Stimulated activated CD4-positive, alpha-beta T cell treated with anti-CD3 and anti-CD28 coated beads, TNF-alpha, amount 100 ng/mL, for 1 hour (primary cell): Measurements from ENCODE around the gene SOX18.

ENCODE experiments used
- DNase-seq, 3 donors: peaks; one replicate each; pipeline ENCODE4 v3.0.0-alpha.2; 2020; ENCODE audit warnings: low read depth in 3 of 3, low spot score in 1 of 3

Gene SOX18

DNA sequence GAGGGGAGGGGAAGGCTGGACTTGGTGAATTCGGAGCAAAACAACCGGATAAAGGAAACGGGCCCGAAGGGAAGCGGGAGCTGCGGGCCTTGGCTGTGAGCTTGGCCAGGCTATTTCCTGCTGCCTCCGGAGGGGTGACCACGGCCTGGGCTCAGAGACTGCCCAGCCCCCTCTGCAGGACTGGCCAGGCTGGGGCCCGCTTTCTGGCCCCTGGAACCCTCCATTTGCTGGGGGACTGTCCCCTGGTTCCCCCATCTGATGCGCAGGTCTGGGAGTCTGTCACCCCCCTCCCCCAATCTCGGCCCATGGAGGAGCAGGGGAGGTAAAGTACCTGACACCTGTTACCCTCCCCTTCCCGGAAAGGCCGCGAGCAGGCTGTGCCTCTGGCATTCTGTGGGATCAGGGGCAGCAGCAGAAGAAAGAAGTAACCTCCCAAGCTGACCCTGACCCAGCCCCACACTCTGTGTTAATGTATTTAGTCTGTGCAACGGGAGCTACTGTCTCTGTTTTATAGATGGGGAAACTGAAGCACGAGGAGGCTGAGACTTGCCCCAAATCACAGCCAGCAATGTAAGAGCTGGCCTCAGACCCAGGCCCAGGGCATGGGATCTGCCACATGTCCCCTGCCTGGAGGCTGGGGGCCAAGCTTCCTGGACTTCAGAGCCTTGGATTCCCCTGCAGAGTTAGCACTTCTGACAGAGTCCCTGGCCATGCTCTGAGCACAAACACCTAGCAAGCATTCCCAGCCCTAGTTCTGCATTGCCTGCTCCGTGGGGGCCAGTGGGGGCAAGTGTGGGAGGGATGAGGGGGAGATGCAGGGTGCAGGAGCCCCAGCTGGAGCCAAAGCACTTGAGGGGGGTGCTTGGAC, 9.9 kb downstream of the SOX18 start:
- no peak for DNase-seq

DNA sequence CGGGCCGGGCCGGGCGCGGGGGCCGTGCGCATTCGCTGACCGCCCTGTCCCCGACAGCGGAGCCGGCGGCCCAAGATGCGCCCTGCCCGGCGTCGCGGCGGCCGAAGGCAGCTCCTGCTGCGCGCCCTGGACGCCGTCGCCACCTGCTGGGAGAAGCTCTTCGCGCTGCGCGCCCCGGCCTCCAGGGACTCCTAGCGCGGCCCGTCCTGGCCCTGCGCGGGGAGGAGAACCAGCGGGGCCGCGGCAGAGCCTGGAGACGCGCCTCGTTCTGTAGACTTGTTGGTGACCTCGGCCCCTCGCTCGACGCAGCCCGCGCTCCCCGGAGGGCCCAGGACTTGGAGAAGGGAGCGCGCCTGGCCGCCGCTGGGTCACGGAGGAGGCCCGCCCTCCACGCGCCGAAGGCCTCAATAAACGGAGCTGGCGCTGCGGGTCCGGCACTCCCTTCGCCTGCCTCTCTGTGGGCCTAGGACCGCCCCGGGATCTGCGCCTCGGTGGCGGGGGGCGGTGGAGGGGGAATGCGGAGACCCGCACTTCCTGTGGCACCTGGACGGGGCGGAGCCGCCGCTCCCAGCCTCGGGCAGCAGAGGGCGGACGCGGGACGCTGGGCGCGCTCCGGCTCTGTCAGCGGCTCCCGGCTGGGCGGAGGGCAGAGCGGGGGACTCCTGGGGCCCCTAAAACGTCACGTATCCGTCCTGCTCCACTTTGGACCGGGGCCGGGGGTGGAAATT, 10.7 kb downstream of the SOX18 start:
- peak; percentile 43 to 72 (median 53) for DNase-seq

DNA sequence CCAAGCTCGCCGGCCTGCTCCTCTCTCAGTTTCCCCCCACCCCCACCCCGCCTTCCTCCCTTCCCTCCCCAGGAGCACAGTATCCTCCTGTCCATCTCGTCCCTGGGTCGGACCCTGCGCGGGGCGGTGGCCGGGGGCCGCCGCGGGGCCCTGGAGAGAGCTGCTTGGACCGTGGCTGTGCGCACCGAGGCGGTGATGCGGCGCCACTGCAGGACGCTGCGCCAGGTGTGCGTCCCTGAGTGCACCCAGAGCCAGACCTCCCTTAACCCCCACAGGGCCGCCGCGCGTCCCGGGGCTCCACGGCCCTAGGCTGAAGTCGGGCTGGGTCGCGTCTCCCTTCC, 11.2 kb downstream of the SOX18 start:
- no peak for DNase-seq

- DNase-seq: no peak
Measured at GRCh38 chr20:64037498-64038213, 11.8 kb downstream of the SOX18 start.

GRCh38 chr20:64037199-64037497, 12.3 kb downstream of the SOX18 start:
- no peak for DNase-seq

DNA sequence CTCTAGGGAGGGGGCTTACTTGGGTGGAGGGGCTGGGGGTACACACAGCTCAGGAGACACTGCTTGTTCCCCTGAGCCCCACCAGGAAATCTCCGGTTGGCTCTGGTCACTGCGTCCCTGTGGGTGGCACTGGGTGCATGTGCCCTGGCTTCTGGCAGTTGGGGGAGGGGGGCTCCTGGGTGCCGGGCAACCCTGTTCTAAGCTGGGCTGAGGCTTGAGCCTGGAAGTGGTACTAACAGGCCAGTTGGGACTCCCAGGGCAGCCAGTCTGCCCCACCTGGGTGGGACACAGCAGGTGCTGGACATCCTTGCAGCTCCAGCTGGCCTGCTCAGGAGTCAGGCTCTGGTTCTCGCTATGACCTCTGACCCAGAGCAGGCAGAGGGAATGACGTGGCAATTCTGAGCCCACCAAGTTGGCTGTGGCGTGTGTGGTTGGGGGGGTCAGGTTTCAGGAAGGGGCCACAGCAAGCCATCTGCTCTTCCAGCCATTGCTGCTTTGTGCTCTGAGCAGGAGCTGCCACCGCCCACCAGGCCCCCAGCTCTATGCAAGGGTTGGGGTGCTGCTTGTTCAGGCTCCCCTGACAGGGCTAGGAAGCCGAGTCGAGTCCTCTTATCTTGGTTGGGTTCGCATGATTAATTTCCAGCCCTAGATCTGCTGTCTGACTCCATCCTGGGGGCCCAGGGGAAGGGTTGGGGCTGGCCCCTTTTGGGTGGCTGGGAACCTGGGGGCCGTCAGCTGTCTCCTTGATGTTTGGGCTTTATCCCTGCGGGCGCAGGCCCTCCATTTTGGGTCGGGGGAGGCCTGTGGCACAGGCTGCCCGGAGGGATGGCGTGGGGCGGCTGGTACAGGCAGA, 12.9 kb downstream of the SOX18 start:
- DNase-seq: no peak

DNA sequence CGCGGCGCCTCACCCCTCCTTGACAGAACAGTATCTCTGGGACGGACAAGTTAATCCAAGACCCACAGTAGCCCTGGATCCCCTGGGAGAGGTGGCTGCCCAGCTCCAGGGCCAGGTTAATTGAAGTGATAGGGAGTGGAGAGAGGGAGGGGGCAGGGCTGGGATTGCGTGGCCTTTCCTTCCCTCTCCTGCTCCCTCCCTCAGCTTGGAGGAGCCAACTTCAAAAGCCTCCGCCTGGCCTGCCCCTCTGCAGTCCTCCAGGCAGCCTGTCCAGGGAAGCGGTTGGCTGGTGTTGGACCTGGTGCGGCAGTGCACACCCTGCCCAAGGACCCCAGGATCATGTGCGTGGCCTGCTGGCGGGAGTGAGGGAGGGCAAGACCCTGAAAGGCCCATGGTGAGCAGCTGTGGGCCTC, 13.5 kb downstream of the SOX18 start, which contains the start of gene C20orf204:
Gene C20orf204 (plus strand): TSS at position 250 of the 413 bp plus-strand sequence. CDS start 142 bp downstream, at position 392.
- DNase-seq: no peak

GRCh38 chr20:64035066-64035932, 14.1 kb downstream of the SOX18 start:
- DNase-seq: no peak

GRCh38 chr20:64033981-64034493, 15.4 kb downstream of the SOX18 start:
- no peak for DNase-seq

- DNase-seq: no peak
Measured at GRCh38 chr20:64032706-64033624, 16.5 kb downstream of the SOX18 start.

DNA sequence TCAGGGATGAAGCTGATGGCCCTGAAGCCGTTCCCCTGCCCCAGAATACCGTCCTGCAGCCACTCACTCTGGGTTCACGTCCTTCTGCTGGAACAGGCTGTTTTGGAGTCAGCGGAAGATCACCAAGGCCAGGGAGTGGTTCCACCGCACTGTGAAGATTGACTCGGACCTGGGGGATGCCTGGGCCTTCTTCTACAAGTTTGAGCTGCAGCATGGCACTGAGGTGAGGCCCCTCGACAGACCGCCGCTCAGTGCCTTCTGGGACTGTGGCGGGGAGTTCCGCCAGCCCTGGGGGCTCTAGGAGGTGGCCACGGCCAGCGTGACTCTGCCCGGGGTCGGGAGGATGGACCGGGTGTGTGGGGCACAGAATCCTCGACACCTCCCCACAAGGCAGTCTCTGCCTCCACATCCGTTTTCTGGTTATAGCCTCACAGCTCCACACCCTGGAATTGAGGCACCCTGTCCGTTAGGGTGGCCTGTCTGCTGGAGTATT, 17.6 kb downstream of the SOX18 start:
- DNase-seq: no peak

DNA sequence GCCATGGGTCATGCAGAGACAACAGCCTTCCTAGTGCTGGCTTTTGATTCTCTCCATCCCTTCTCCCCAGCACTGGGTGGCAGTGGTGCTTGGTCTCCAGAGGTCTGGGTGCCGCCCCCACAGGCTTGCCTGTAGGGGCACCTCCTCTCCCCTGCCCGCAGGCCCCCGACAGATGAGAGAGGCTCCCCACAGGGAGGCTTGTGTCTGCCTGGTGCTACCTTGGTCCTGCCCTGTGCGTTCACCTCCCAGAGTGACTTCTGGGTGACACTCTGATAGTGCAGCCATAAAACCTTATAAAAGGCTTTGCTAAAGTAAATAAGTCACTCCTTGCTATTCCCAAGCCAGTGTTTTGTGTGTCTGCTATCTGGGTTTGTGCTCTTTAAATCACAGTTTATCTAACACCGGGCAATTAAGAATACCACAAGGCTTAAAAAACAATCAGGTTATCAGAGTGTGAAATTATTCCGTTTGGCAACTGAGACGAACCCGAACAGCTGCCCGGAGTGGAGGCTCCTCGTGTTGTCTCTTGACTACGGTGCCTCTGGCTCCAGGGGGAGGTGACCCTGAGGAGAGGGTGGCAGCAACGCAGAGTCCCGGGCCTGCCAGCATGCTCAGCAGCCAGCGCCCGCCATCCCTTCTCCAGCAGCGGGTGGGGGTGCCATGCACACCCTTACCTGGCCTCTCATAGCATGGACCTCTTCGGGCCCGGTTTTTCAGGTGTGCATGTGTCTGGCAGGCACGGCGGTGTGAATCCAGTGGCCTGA, 18.9 kb downstream of the SOX18 start:
- no peak for DNase-seq

GRCh38 chr20:64029293-64030117, 19.9 kb downstream of the SOX18 start:
- no peak for DNase-seq

DNA sequence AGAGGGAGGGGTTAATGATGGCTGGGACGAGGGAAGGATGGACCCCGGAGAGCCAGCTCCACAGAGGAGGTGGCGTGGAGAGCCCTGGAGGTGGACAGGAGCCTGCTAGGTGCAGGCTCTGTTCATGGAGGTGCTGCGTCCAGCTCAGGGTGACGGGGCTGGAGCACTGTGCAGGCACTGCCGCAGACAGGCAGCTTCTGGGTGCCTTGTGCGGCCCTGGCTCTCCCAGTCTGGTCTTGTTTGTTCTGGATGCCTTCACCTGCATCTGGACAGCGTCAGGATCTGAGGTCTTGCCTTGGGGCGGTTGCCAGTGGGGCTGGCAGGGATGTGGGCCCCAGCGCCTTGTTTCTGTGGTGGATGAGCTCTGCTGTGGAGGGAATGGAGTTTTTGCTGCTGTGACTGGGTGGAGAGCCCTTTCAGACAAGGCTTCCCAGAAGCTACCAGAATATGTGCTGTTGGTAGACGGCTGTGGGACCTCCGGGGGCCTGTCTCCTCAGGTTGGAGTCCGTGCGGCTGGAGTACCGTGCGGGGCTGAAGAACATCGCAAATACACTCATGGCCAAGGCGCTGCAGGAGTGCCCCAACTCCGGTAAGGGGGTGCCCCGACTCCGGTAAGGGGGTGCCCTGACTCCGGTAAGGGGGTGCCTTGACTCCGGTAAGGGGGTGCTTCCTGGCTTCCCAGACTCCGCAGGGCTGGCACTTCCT, 21.3 kb downstream of the SOX18 start:
- no peak for DNase-seq

GRCh38 chr20:64025826-64026412, 23.5 kb downstream of the SOX18 start:
- no peak for DNase-seq
